GM13977 (cell line): Measurements from ENCODE around the gene PHF3.

ENCODE experiments used
- DNase-seq: peaks from one replicate; pipeline ENCODE4 v3.0.0; 2012; ENCODE audit warnings: low spot score
- CTCF ChIP-seq: IDR thresholded peaks from 2 replicates; pipeline ENCODE4 v1.5.1; 2012; ENCODE audit warnings: mild to moderate bottlenecking, control low read depth; ENCODE audit not compliant: insufficient read depth; ENCODE audit errors: extremely low read depth, missing control alignments
- in situ Hi-C: fragments of 300-500 bp; cut with MboI; formaldehyde crosslinking; loops from one replicate; pipeline ENCODE4 v1.12.0; 2022; ENCODE audit warnings: low sequenced_read_pairs, low pct_unique_long_range_greater_than_20kb, mixed read lengths, inconsistent platforms; ENCODE audit not compliant: unreplicated experiment

PHF3 gene

GRCh38 chr6:63759605-63760105 is 124.1 kb downstream of the PHF3 start:
- in situ Hi-C loops, result loop anchor here (10.0 kb wide), 2 partner anchors 165 to 405 kb away; no protein-coding TSS in a partner anchor
- DNase-seq, result no peak
- no peak for TF ChIP-seq CTCF

- in situ Hi-C loops, result loop anchor here (10.0 kb wide), 2 partner anchors 165 to 405 kb away; no protein-coding TSS in a partner anchor
- DNase-seq, result no peak
- TF ChIP-seq CTCF, result no peak
Measured at GRCh38 chr6:63760199-63760598, 124.6 kb downstream of the PHF3 start.

- in situ Hi-C loops, result loop anchor here (10.0 kb wide), 2 partner anchors 170 to 410 kb away; no protein-coding TSS in a partner anchor
- TF ChIP-seq CTCF, result peak; percentile 41
- DNase-seq, result no peak
Measured at GRCh38 chr6:63764318-63764916, 128.8 kb downstream of the PHF3 start.
